GM12878 (cell line): ENCODE results near the gene SNX21. TPM values are rescaled to one million over a fixed set of nuclear protein-coding genes. Genes with fewer than 3 reads are reported as not detected.

ENCODE experiments used
- ATAC-seq: fragments of 200-7000 bp; cut with Tn5 transposase; 3 replicates; pipeline ENCODE4 v1.9.1; 2020; ENCODE audit warnings: mild to moderate bottlenecking, moderate library complexity
- BruUV-seq: library from RNA; stranded (reverse); fragments of 400-500 nt; replicated peaks from 2 replicates; lab custom pipeline; 2021; lab: Mats Ljungman, UMichigan
- CTCF ChIA-PET: fragments of 300-600 bp; sonication (Branson Sonifier 250); formaldehyde crosslinking; extraction: SDS; loops from one replicate; lab custom pipeline; 2021; ENCODE audit warnings: inconsistent platforms; lab: Yijun Ruan, JAX
- POLR2A ChIA-PET: fragments of 350-600 bp; formaldehyde crosslinking; extraction: SDS; loops from one replicate; lab custom pipeline; 2021; ENCODE audit warnings: inconsistent platforms; lab: Charles Lee
- RAD21 ChIA-PET: fragments of 300-600 bp; sonication (Branson Sonifier 250); formaldehyde crosslinking; loops from one replicate; lab custom pipeline; 2023; ENCODE audit warnings: antibody characterized with exemption; ENCODE audit not compliant: unreplicated experiment; lab: Charles Lee
- SMC1A ChIA-PET: fragments of 300-600 bp; sonication (Branson Sonifier 250); formaldehyde crosslinking; loops from one replicate; lab custom pipeline; 2023; ENCODE audit not compliant: unreplicated experiment, uncharacterized antibody; lab: Charles Lee
- DNase-seq: peaks from one replicate; pipeline ENCODE4 v3.0.0-alpha.2; 2011; ENCODE audit warnings: low read depth, low spot score
- FAIRE-seq: peaks from 3 replicates; lab custom pipeline; 2011; peaks lifted over from hg19 to GRCh38; lab: Jason Lieb, UNC
- H2AFZ ChIP-seq: 2 replicates; pipeline ENCODE4 v1.6.0; 2011; ENCODE audit warnings: low read depth, low read length, control low read depth; ENCODE audit not compliant: control insufficient read depth
- H3K27ac ChIP-seq: 2 replicates; pipeline ENCODE4 v1.5.1; 2011; ENCODE audit warnings: control low read depth; ENCODE audit not compliant: control insufficient read depth, insufficient read depth
- H3K27me3 ChIP-seq, 2 experiments: replicated peaks in 1 of 2; 2 replicates each; pipeline versions ENCODE4 v1.6.0 to v1.6.1; 2011; ENCODE audit warnings: low read length in 1 of 2; ENCODE audit not compliant: control insufficient read depth in 2 of 2, insufficient read depth in 2 of 2
- H3K36me3 ChIP-seq, 2 experiments: 2 replicates each; pipeline ENCODE4 v1.5.1; 2011; ENCODE audit warnings: low read length in 1 of 2; ENCODE audit not compliant: control insufficient read depth in 2 of 2, insufficient read depth in 2 of 2
- H3K4me1 ChIP-seq: 2 replicates; pipeline ENCODE4 v1.6.1; 2011; ENCODE audit warnings: mild to moderate bottlenecking, low read length, moderate library complexity, mixed read lengths; ENCODE audit not compliant: control insufficient read depth, insufficient read depth
- H3K4me2 ChIP-seq: 2 replicates; pipeline ENCODE4 v1.6.0; 2011; ENCODE audit warnings: control low read depth; ENCODE audit not compliant: control insufficient read depth, insufficient read depth
- H3K4me3 ChIP-seq: fragments of 200-600 bp; sonication (generic); 2 replicates; pipeline ENCODE4 v1.5.1; 2016
- H3K79me2 ChIP-seq: 2 replicates; pipeline ENCODE4 v1.6.0; 2011; ENCODE audit warnings: low read length; ENCODE audit not compliant: control insufficient read depth, insufficient read depth
- H3K9ac ChIP-seq: 2 replicates; pipeline ENCODE4 v1.8.0; 2011; ENCODE audit warnings: low read length, control low read depth, mixed read lengths; ENCODE audit not compliant: control insufficient read depth, insufficient read depth
- H3K9me3 ChIP-seq: replicated peaks from 3 replicates; pipeline ENCODE4 v1.5.1; 2011; ENCODE audit warnings: mild to moderate bottlenecking, low read length; ENCODE audit not compliant: control insufficient read depth, insufficient read depth
- H4K20me1 ChIP-seq: 2 replicates; pipeline ENCODE4 v1.6.0; 2011; ENCODE audit not compliant: control insufficient read depth, insufficient read depth
- BCLAF1 ChIP-seq: fragments of 450-650 bp; IDR thresholded peaks from 2 replicates; pipeline ENCODE4 v1.6.1; 2017; ENCODE audit warnings: antibody characterized with exemption, mild to moderate bottlenecking, moderate library complexity
- HDAC6 ChIP-seq: fragments of 200-600 bp; sonication (generic); IDR thresholded peaks from one replicate; pipeline ENCODE4 v1.8.0; 2017; ENCODE audit warnings: antibody characterized with exemption; ENCODE audit not compliant: unreplicated experiment
- HSF1 ChIP-seq: fragments of 150-350 bp; IDR thresholded peaks from 2 replicates; pipeline ENCODE4 v1.6.1; 2014; ENCODE audit warnings: mild to moderate bottlenecking, low read depth, low read length
- PAX5 ChIP-seq: IDR thresholded peaks from 2 replicates; pipeline ENCODE4 v1.6.1; 2011; ENCODE audit warnings: low read depth, low read length, borderline replicate concordance
- REST ChIP-seq: IDR thresholded peaks from 2 replicates; pipeline ENCODE4 v1.6.1; 2012; ENCODE audit warnings: mild to moderate bottlenecking, low read depth, low read length
- SMAD5 ChIP-seq: IDR thresholded peaks from 2 replicates; pipeline ENCODE4 v1.6.1; 2016; ENCODE audit warnings: antibody characterized with exemption, low read depth
- WGBS: methylation state at CpG from one replicate; pipeline ENCODE4 v1.1.6; 2016; ENCODE audit warnings: low lambda C conversion rate; ENCODE audit not compliant: insufficient replicate concordance, insufficient coverage; ENCODE audit errors: missing lambda C conversion rate; 5-methylcytosine and 5-hydroxymethylcytosine counted together
- in situ Hi-C: fragments of 300-500 bp; cut with MboI; formaldehyde crosslinking; loops from 9 replicates; pipeline ENCODE4 v1.14.3; 2018; ENCODE audit warnings: mixed read lengths
- intact Hi-C: fragments of 100-400 bp; cut with micrococcal nuclease; formaldehyde crosslinking; loops from one replicate; pipeline ENCODE4 v1.14.2; 2022; ENCODE audit not compliant: unreplicated experiment
- polyA plus RNA-seq, 11 experiments: library from polyadenylated mRNA; depleted of rRNA in 4 of 11; unstranded in 6 of 11; stranded (reverse) in 5 of 11; fragments of >200 nt; fragmentation: Nextera tagmentation in 4 of 11; fragmentation: Illumina TruSeq in 1 of 11; extraction: Ambion mirVana in 4 of 11; extraction: Trizol in 1 of 11; gene quantifications; 1 replicate in 1 of 11; 2 replicates in 10 of 11; pipeline versions ENCODE4 v1.2.1 to v1.2.3, GENCODE V29; 2011 to 2016; ENCODE audit warnings: inconsistent platforms in 2 of 11, missing spikeins in 2 of 11, low read depth in 1 of 11
- total RNA-seq, 4 experiments: library from RNA; depleted of rRNA in 3 of 4; stranded (reverse); fragments of >200 nt in 3 of 4; fragmentation: Illumina TruSeq in 1 of 4; extraction: Trizol in 1 of 4; gene quantifications; 2 replicates each; pipeline versions ENCODE4 v1.2.1 to v1.2.3, GENCODE V29; 2013 to 2021

Gene SNX21
- total and polyA plus RNA-seq, 10 of the 15 experiments (the other 5 are each of a cell fraction or from before 2014, with no cell fraction given): 0.10 to 1.4 (median 0.57) TPM

DNA sequence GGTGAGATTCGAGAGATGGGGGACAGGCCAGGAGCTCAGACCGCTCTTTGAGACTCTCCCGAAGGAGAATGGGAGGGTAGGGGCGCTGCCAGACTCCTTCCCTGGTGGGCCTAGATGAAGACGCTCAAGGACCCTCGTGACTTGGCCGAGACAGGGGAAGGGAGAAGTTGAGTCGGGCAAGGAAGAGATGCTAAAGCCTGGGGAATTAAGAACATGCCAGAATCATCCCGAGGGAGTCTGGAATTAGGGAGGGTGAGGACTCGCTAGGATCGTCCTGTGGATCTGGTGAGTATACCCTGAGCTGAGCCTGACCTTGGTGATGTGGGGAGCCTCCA lies 20.6 kb upstream of the SNX21 start:
- ChIA-PET RAD21 (interaction anchor here (0.8 to 2.5 kb wide), 10 partner anchors 11 to 157 kb away, joined by 3 to 9 read pairs (median 4); partner anchors contain the start of gene ZSWIM1), SMC1A (interaction anchor here (0.7 to 1.9 kb wide), 6 partner anchors 14 to 162 kb away, joined by 3 to 6 read pairs (median 3); no protein-coding TSS in a partner anchor), CTCF (interaction anchor here (0.9 to 2.5 kb wide), 9 partner anchors 11 to 163 kb away, joined by 3 to 18 read pairs (median 4); no protein-coding TSS in a partner anchor), POLR2A (interaction anchor here (1.0 to 1.6 kb wide), 6 partner anchors 29 to 157 kb away, joined by 3 to 8 read pairs (median 4); partner anchors contain the start of genes ACOT8 and ZSWIM3)
- peak overlapping the region; percentile 79 for H3K4me2 ChIP-seq
- TF ChIP-seq PAX5: no peak
- 0 out of 2 replicates have a peak, but pooled peaks have one; percentile 31 for TF ChIP-seq HSF1
- intact Hi-C loops (loop anchor here (5.0 kb wide), 2 partner anchors 44 to 149 kb away; partner anchors contain the start of genes ACOT8 and ZSWIM3), in situ Hi-C loops (loop anchor here (25.0 kb wide), 1 partner anchor 549 kb away; no protein-coding TSS in a partner anchor)
- 4% methylated on average over 11 of the region's 11 CpGs for WGBS
- H3K36me3 ChIP-seq: peaks cover 15 to 31% of the 10 kb centered on the region in 2 experiments
- no peaks in the 10 kb centered on the region for H3K27me3 ChIP-seq
- H3K4me3 ChIP-seq: peak overlapping the region; percentile 85
- peaks cover 20% of the 10 kb centered on the region for H3K79me2 ChIP-seq
- H3K9ac ChIP-seq: peak overlapping the region; percentile 96
- H3K4me1 ChIP-seq: no peaks in the 10 kb centered on the region
- DNase-seq: no peak
- H3K9me3 ChIP-seq: no peaks in the 10 kb centered on the region; the same call in 2 of the 3 replicates
- H4K20me1 ChIP-seq: no peaks in the 10 kb centered on the region
- no peak for ATAC-seq
- FAIRE-seq: no peak
- peak overlapping the region; percentile 71 for H2AFZ ChIP-seq
- peak overlapping the region; percentile 93 for H3K27ac ChIP-seq
- no TSS peak for BruUV-seq

GRCh38 chr20:45813489-45813888 lies 20.1 kb upstream of the SNX21 start:
- H3K79me2 ChIP-seq: peaks cover 20% of the 10 kb centered on the region
- FAIRE-seq (no peak), DNase-seq (no peak), ATAC-seq (no peak)
- intact Hi-C loops (loop anchor here (5.0 kb wide), 2 partner anchors 44 to 149 kb away; partner anchors contain the start of genes ACOT8 and ZSWIM3), in situ Hi-C loops (loop anchor here (25.0 kb wide), 1 partner anchor 549 kb away; no protein-coding TSS in a partner anchor)
- RAD21 ChIA-PET: interaction anchor here (0.8 to 2.5 kb wide), 10 partner anchors 11 to 156 kb away, joined by 3 to 9 read pairs (median 4); partner anchors contain the start of gene ZSWIM1
- CTCF ChIA-PET: interaction anchor here (0.7 to 2.5 kb wide), 10 partner anchors 10 to 209 kb away, joined by 3 to 18 read pairs (median 4); no protein-coding TSS in a partner anchor
- peak overlapping the region; percentile 93 for H3K27ac ChIP-seq
- BruUV-seq: TSS peak; percentile 76
- SMC1A ChIA-PET: interaction anchor here (0.5 to 1.9 kb wide), 8 partner anchors 15 to 442 kb away, joined by 3 to 6 read pairs (median 3); no protein-coding TSS in a partner anchor
- H3K9me3 ChIP-seq: no peaks in the 10 kb centered on the region; the same call in 2 of the 3 replicates
- 34% methylated on average over 7 of the region's 7 CpGs for WGBS
- peaks cover 15 to 31% of the 10 kb centered on the region in 2 experiments for H3K36me3 ChIP-seq
- POLR2A ChIA-PET: interaction anchor here (0.6 to 1.6 kb wide), 8 partner anchors 28 to 157 kb away, joined by 3 to 8 read pairs (median 4); partner anchors contain the start of genes ACOT8, PCIF1 and ZSWIM3
- H2AFZ ChIP-seq: no peak overlapping the region
- H3K4me1 ChIP-seq: no peaks in the 10 kb centered on the region
- peak overlapping the region; percentile 79 for H3K4me2 ChIP-seq
- peak overlapping the region; percentile 85 for H3K4me3 ChIP-seq
- peak overlapping the region; percentile 96 for H3K9ac ChIP-seq
- H4K20me1 ChIP-seq: no peaks in the 10 kb centered on the region
- H3K27me3 ChIP-seq: no peaks in the 10 kb centered on the region
- no peak for TF ChIP-seq HDAC6
- no peak for TF ChIP-seq BCLAF1
- TF ChIP-seq SMAD5: no peak
- no peak for TF ChIP-seq REST
